H1 (cell line): ENCODE measurements around the gene PARM1. TPM values are rescaled to one million over a fixed set of nuclear protein-coding genes. Genes with fewer than 3 reads are reported as not detected.

Experiments
- CTCF ChIA-PET: fragments of 300-600 bp; sonication (Branson Sonifier 250); formaldehyde crosslinking; loops from one replicate; lab custom pipeline; 2021; ENCODE audit not compliant: partially characterized antibody; lab: Charles Lee
- POLR2A ChIA-PET: fragments of 300-600 bp; sonication (Branson Sonifier 250); formaldehyde crosslinking; loops from one replicate; lab custom pipeline; 2021; ENCODE audit warnings: inconsistent platforms; ENCODE audit not compliant: partially characterized antibody; lab: Charles Lee
- DNase-seq, 2 experiments: peaks; one replicate each; pipeline versions ENCODE4 v3.0.0 to v3.0.0-alpha.2; 2010 to 2022; ENCODE audit warnings: low spot score in 2 of 2, low read depth in 1 of 2, mixed read lengths in 1 of 2
- FAIRE-seq: peaks from 2 replicates; lab custom pipeline; 2011; peaks lifted over from hg19 to GRCh38; lab: Jason Lieb, UNC
- H2AFZ ChIP-seq: 2 replicates; pipeline ENCODE4 v1.8.1; 2012; ENCODE audit warnings: low read length, inconsistent platforms
- H2AK5ac ChIP-seq: 2 replicates; pipeline ENCODE4 v1.6.1; 2013; ENCODE audit warnings: low read depth, low read length
- H2BK120ac ChIP-seq: replicated peaks from 2 replicates; pipeline ENCODE3; 2013; ENCODE audit warnings: low read depth, low read length, inconsistent platforms
- H2BK12ac ChIP-seq: 2 replicates; pipeline ENCODE4 v1.6.1; 2013; ENCODE audit warnings: low read depth, low read length
- H2BK15ac ChIP-seq: 2 replicates; pipeline ENCODE4 v1.6.1; 2013; ENCODE audit warnings: low read length
- H2BK20ac ChIP-seq: 2 replicates; pipeline ENCODE4 v1.6.1; 2013; ENCODE audit warnings: low read length
- H2BK5ac ChIP-seq: 2 replicates; pipeline ENCODE4 v1.6.1; 2013; ENCODE audit warnings: low read depth, low read length
- H3K14ac ChIP-seq: 2 replicates; pipeline ENCODE4 v1.6.1; 2013; ENCODE audit warnings: inconsistent platforms; ENCODE audit not compliant: insufficient read length
- H3K18ac ChIP-seq: 2 replicates; pipeline ENCODE4 v1.6.1; 2013; ENCODE audit warnings: low read length; ENCODE audit errors: extremely low read depth
- H3K23ac ChIP-seq: 2 replicates; pipeline ENCODE4 v1.6.1; 2013; ENCODE audit warnings: inconsistent platforms; ENCODE audit not compliant: insufficient read length
- H3K23me2 ChIP-seq: 2 replicates; pipeline ENCODE4 v1.6.1; 2013; ENCODE audit warnings: low read depth, low read length
- H3K27ac ChIP-seq: 2 replicates; pipeline ENCODE4 v1.6.1; 2011; ENCODE audit warnings: low read depth, low read length, inconsistent platforms
- H3K27me3 ChIP-seq, 4 experiments: replicated peaks in 1 of 4; 1 replicate in 1 of 4; 2 replicates in 3 of 4; pipeline versions ENCODE4 v1.6.1 to v1.8.1; 2011 to 2013; ENCODE audit warnings: low read length in 3 of 4, mild to moderate bottlenecking in 3 of 4, inconsistent platforms in 2 of 4, mixed read lengths in 2 of 4, moderate library complexity in 1 of 4; ENCODE audit not compliant: control insufficient read depth in 3 of 4, insufficient read depth in 3 of 4; ENCODE audit errors: extremely low read depth in 1 of 4
- H3K36me3 ChIP-seq, 4 experiments: 2 replicates each; pipeline versions ENCODE4 v1.6.1 to v1.8.1; 2011 to 2013; ENCODE audit warnings: mild to moderate bottlenecking in 4 of 4, low read length in 3 of 4, moderate library complexity in 2 of 4, control low read depth in 1 of 4, inconsistent platforms in 1 of 4; ENCODE audit not compliant: insufficient read depth in 4 of 4, control insufficient read depth in 2 of 4
- H3K4ac ChIP-seq: replicated peaks from 2 replicates; pipeline ENCODE3; 2013; ENCODE audit warnings: low read length, low read depth, mixed read lengths, inconsistent platforms; ENCODE audit not compliant: insufficient read length
- H3K4me1 ChIP-seq, 4 experiments: replicated peaks in 1 of 4; 1 replicate in 1 of 4; 2 replicates in 3 of 4; pipeline versions ENCODE4 v1.6.1 to v1.8.1; 2011 to 2013; ENCODE audit warnings: low read length in 3 of 4, inconsistent platforms in 2 of 4, mixed read lengths in 1 of 4; ENCODE audit not compliant: insufficient read depth in 4 of 4, control insufficient read depth in 3 of 4
- H3K4me2 ChIP-seq, 2 experiments: 2 replicates each; pipeline versions ENCODE4 v1.6.1 to v1.8.1; 2011 to 2013; ENCODE audit warnings: low read depth in 2 of 2, low read length in 2 of 2, control low read depth in 1 of 2, inconsistent platforms in 1 of 2, mild to moderate bottlenecking in 1 of 2; ENCODE audit not compliant: insufficient read depth in 1 of 2
- H3K4me3 ChIP-seq, 4 experiments: fragments of 200-600, 300-600 bp in 1 of 4; sonication (generic), shearing (Covaris generic), sonication (Bioruptor Twin) in 1 of 4; 2 replicates each; pipeline versions ENCODE4 v1.5.1 to v1.8.1; 2011 to 2016; ENCODE audit warnings: low read length in 4 of 4, low read depth in 3 of 4, control low read depth in 2 of 4, inconsistent platforms in 2 of 4, mild to moderate bottlenecking in 2 of 4, mixed read lengths in 1 of 4, moderate library complexity in 1 of 4; ENCODE audit not compliant: insufficient read depth in 2 of 4; ENCODE audit errors: extremely low read depth in 1 of 4
- H3K56ac ChIP-seq: replicated peaks from 2 replicates; pipeline ENCODE3; 2013; ENCODE audit warnings: low read depth, mild to moderate bottlenecking, mixed read lengths, low read length, inconsistent platforms; ENCODE audit not compliant: insufficient read length
- H3K79me1 ChIP-seq: 2 replicates; pipeline ENCODE4 v1.6.1; 2013; ENCODE audit warnings: low read depth, low read length, control low read depth
- H3K79me2 ChIP-seq, 2 experiments: 2 replicates each; pipeline versions ENCODE4 v1.6.1 to v1.8.1; 2012 to 2013; ENCODE audit warnings: low read length in 2 of 2, mild to moderate bottlenecking in 2 of 2, inconsistent platforms in 1 of 2; ENCODE audit not compliant: insufficient read depth in 2 of 2, control insufficient read depth in 1 of 2
- H3K9ac ChIP-seq, 4 experiments: replicated peaks in 1 of 4; 1 replicate in 1 of 4; 2 replicates in 3 of 4; pipeline versions ENCODE4 v1.6.1 to v1.8.1; 2011 to 2013; ENCODE audit warnings: low read depth in 3 of 4, low read length in 3 of 4, control low read depth in 2 of 4, mild to moderate bottlenecking in 2 of 4, moderate library complexity in 2 of 4, inconsistent platforms in 1 of 4; ENCODE audit errors: extremely low read depth in 1 of 4
- H3K9me3 ChIP-seq, 2 experiments: 2 replicates each; pipeline versions ENCODE4 v1.6.1 to v1.8.1; 2012 to 2013; ENCODE audit warnings: mild to moderate bottlenecking in 2 of 2, moderate library complexity in 2 of 2, control low read depth in 1 of 2, inconsistent platforms in 1 of 2, low read depth in 1 of 2, low read length in 1 of 2, mixed read lengths in 1 of 2; ENCODE audit not compliant: insufficient read depth in 2 of 2
- H4K20me1 ChIP-seq, 2 experiments: replicated peaks in 1 of 2; 2 replicates each; pipeline versions ENCODE3 to v1.8.1; 2011 to 2013; ENCODE audit warnings: inconsistent platforms in 2 of 2, low read length in 2 of 2, mild to moderate bottlenecking in 1 of 2; ENCODE audit not compliant: insufficient read depth in 2 of 2, control insufficient read depth in 1 of 2
- H4K5ac ChIP-seq: 2 replicates; pipeline ENCODE4 v1.6.1; 2013; ENCODE audit warnings: low read length, low read depth, mixed read lengths, inconsistent platforms; ENCODE audit not compliant: insufficient read length
- H4K8ac ChIP-seq: 2 replicates; pipeline ENCODE4 v1.8.0; 2013; ENCODE audit warnings: mild to moderate bottlenecking, moderate library complexity, low read length, inconsistent platforms; ENCODE audit not compliant: insufficient read depth; ENCODE audit errors: extremely low read depth
- H4K91ac ChIP-seq: replicated peaks from 2 replicates; pipeline ENCODE3; 2013; ENCODE audit warnings: low read length, mixed read lengths, inconsistent platforms; ENCODE audit not compliant: insufficient read length
- CTBP2 ChIP-seq: IDR thresholded peaks from 2 replicates; pipeline ENCODE4 v1.7.0; 2011; ENCODE audit warnings: borderline replicate concordance, mild to moderate bottlenecking, moderate library complexity, mixed read lengths, low read length; ENCODE audit not compliant: insufficient read depth, insufficient read length
- EGR1 ChIP-seq: IDR thresholded peaks from 2 replicates; pipeline ENCODE4 v1.6.1; 2011; ENCODE audit warnings: low read depth, low read length, borderline replicate concordance
- JUN ChIP-seq: IDR thresholded peaks from 2 replicates; pipeline ENCODE4 v1.6.1; 2011; ENCODE audit warnings: low read depth, mild to moderate bottlenecking, improper control_type of control experiment, low read length
- MAFK ChIP-seq: IDR thresholded peaks from 2 replicates; pipeline ENCODE4 v1.6.1; 2012; ENCODE audit warnings: low read depth, mild to moderate bottlenecking, improper control_type of control experiment, low read length
- NANOG ChIP-seq: IDR thresholded peaks from 2 replicates; pipeline ENCODE4 v1.6.1; 2011; ENCODE audit warnings: low read length, low read depth, mild to moderate bottlenecking, inconsistent platforms; ENCODE audit not compliant: insufficient read depth, poor library complexity, severe bottlenecking
- PHF8 ChIP-seq: fragments of 200-600 bp; sonication (generic); conservative IDR thresholded peaks from 2 replicates; pipeline ENCODE4 v1.7.1; 2012; ENCODE audit warnings: low read depth, mild to moderate bottlenecking, inconsistent platforms, low read length, moderate library complexity
- TAF1 ChIP-seq: IDR thresholded peaks from 2 replicates; pipeline ENCODE4 v1.6.1; 2011; ENCODE audit warnings: mild to moderate bottlenecking, low read depth, low read length
- YY1 ChIP-seq: IDR thresholded peaks from 2 replicates; pipeline ENCODE4 v1.6.1; 2011; ENCODE audit warnings: low read depth, mild to moderate bottlenecking, low read length
- whole genome bisulfite sequencing, 2 experiments: shearing (Covaris generic) in 1 of 2; methylation state at CpG; one replicate each; pipeline versions ENCODE4 v1.1.6 to v1.1.7; 2013 to 2015; ENCODE audit warnings: low lambda C conversion rate in 2 of 2, mixed read lengths in 2 of 2, inconsistent platforms in 1 of 2, low coverage in 1 of 2, missing lambda C conversion rate in 1 of 2; ENCODE audit not compliant: insufficient replicate concordance in 2 of 2, insufficient coverage in 1 of 2, insufficient read length in 1 of 2; ENCODE audit errors: extremely low coverage in 1 of 2, missing lambda C conversion rate in 1 of 2; 5-methylcytosine and 5-hydroxymethylcytosine counted together
- polyA plus RNA-seq, 7 experiments: library from polyadenylated mRNA; depleted of rRNA in 3 of 7; stranded (reverse) in 5 of 7; unstranded in 2 of 7; fragments of >200 nt in 5 of 7; fragments of 200-250 nt in 2 of 7; gene quantifications; 1 replicate in 5 of 7; 2 replicates in 1 of 7; 4 replicates in 1 of 7; pipeline versions ENCODE4 v1.2.1 to v1.2.3, GENCODE V29; 2011 to 2013; ENCODE audit warnings: missing spikeins in 2 of 7, mixed read lengths in 2 of 7
- total RNA-seq: library from RNA; stranded (reverse); fragmentation: NEBNext Ultra II Directional; extraction: Animal tissue kit (Norgen Biotek cat#: 25700); gene quantifications from 2 replicates; pipeline ENCODE4 v1.2.1, GENCODE V29; 2021
- TF ChIP-seq, protein P1 (sequence below): IDR thresholded peaks from 2 replicates; pipeline ENCODE4 v1.6.1; 2012; ENCODE audit warnings: low read length, inconsistent platforms

The PARM1 gene
- total and polyA plus RNA-seq, 2 of the 8 experiments (the other 6 are each of a cell fraction or from before 2014, with no cell fraction given) = 2.0 to 5.3 TPM

DNA sequence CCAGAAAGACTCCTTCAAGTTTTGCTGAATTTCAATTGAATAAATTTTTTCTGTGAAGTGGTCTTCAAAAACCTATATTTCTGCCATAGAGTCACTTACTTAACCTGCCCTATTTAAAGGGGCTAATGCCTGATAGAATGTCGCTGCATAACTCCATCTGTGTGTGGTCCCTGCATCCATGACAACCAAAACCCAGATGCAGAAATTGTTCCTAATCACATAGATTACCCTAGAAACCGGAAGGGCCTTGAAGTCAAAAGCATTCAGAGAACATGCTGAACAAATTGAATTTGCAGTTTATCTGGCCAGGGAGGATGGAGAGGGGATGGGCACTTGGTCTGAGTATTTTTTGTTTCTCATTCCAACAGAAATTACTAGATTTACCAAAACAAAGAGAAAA is 1.5 kb upstream of the PARM1 start:
- no peak overlapping the region for H2BK5ac ChIP-seq
- no peak overlapping the region for H2AK5ac ChIP-seq
- H3K9ac ChIP-seq = no peak overlapping the region
- no peaks in the 10 kb centered on the region for H3K79me1 ChIP-seq
- no peak overlapping the region for H2AFZ ChIP-seq
- peaks cover 17% of the 10 kb centered on the region; the same call in 1 of the 2 replicates for H3K23me2 ChIP-seq
- H3K27ac ChIP-seq = no peak overlapping the region
- no peak overlapping the region for H4K91ac ChIP-seq
- no peak overlapping the region for H3K4ac ChIP-seq
- H3K14ac ChIP-seq = no peak overlapping the region
- H3K4me1 ChIP-seq = peaks cover 0 to 15% (median 7%) of the 10 kb centered on the region in 4 experiments; a peak in 5 of 7 replicates
- H2BK120ac ChIP-seq = no peak overlapping the region
- peaks cover 3 to 4% of the 10 kb centered on the region in 2 experiments for H4K20me1 ChIP-seq
- no peak overlapping the region for H3K56ac ChIP-seq
- H3K18ac ChIP-seq = no peak overlapping the region
- H2BK12ac ChIP-seq = no peak overlapping the region
- H3K36me3 ChIP-seq = no peaks in the 10 kb centered on the region
- no peak overlapping the region for H3K4me2 ChIP-seq
- H2BK15ac ChIP-seq = no peak overlapping the region
- H2BK20ac ChIP-seq = no peak overlapping the region
- no peaks in the 10 kb centered on the region for H3K79me2 ChIP-seq
- H3K4me3 ChIP-seq = no peak overlapping the region
- TF ChIP-seq NANOG (no peak), TAF1 (no peak), PHF8 (no peak), MAFK (no peak), JUN (no peak), YY1 (no peak), EGR1 (no peak), CTBP2 (no peak)
- TF ChIP-seq, protein P1, sequence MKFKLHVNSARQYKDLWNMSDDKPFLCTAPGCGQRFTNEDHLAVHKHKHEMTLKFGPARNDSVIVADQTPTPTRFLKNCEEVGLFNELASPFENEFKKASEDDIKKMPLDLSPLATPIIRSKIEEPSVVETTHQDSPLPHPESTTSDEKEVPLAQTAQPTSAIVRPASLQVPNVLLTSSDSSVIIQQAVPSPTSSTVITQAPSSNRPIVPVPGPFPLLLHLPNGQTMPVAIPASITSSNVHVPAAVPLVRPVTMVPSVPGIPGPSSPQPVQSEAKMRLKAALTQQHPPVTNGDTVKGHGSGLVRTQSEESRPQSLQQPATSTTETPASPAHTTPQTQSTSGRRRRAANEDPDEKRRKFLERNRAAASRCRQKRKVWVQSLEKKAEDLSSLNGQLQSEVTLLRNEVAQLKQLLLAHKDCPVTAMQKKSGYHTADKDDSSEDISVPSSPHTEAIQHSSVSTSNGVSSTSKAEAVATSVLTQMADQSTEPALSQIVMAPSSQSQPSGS = no peak
- no peak overlapping the region for H3K23ac ChIP-seq
- DNase-seq (no peak), FAIRE-seq (no peak)
- no peak overlapping the region for H4K5ac ChIP-seq
- POLR2A ChIA-PET = no interaction called here
- H3K9me3 ChIP-seq = no peaks in the 10 kb centered on the region
- peaks cover 4 to 30% (median 26%) of the 10 kb centered on the region in 4 experiments for H3K27me3 ChIP-seq
- H4K8ac ChIP-seq = no peak overlapping the region
- WGBS, 2 experiments = 90% methylated on average over 2 of the region's 2 CpGs; no CpG with 5 or more reads in 1 of the 2 experiments
- CTCF ChIA-PET = interaction anchor here (1.1 to 5.5 kb wide), 7 partner anchors 12 to 538 kb away, joined by 3 to 33 read pairs (median 7); partner anchors contain the start of gene BTC
